ENCODE data around the gene STYXL2.

The STYXL2 gene

GRCh38 chr1:167130829-167131510, 37.1 kb downstream of the STYXL2 start:
- Mint-ChIP-seq H3K27ac (no peak overlapping the region), H3K4me3 (no peak overlapping the region), H3K9me3 (no peaks in the 10 kb centered on the region), H3K27me3 (peaks cover 87% of the 10 kb centered on the region), H3K36me3 (no peaks in the 10 kb centered on the region), H3K4me1 (no peaks in the 10 kb centered on the region)
- no peak for ATAC-seq

- ATAC-seq = peak; percentile 24
- no peak overlapping the region for H3K4me3 Mint-ChIP-seq
- no peak overlapping the region for H3K27ac Mint-ChIP-seq
- no peaks in the 10 kb centered on the region for H3K4me1 Mint-ChIP-seq
- H3K9me3 Mint-ChIP-seq = no peaks in the 10 kb centered on the region
- no peaks in the 10 kb centered on the region for H3K36me3 Mint-ChIP-seq
- H3K27me3 Mint-ChIP-seq = peaks cover 77% of the 10 kb centered on the region
Observed at GRCh38 chr1:167132301-167133010, 38.6 kb downstream of the STYXL2 start.

- Mint-ChIP-seq H3K27ac (no peak overlapping the region), H3K4me3 (no peak overlapping the region), H3K27me3 (peaks cover 52% of the 10 kb centered on the region), H3K36me3 (no peaks in the 10 kb centered on the region), H3K9me3 (no peaks in the 10 kb centered on the region), H3K4me1 (no peaks in the 10 kb centered on the region)
- ATAC-seq = no peak
Observed at GRCh38 chr1:167135281-167135840, 41.5 kb downstream of the STYXL2 start.

- no peak for ATAC-seq
- H3K27ac Mint-ChIP-seq = no peak overlapping the region
- H3K4me3 Mint-ChIP-seq = no peak overlapping the region
- H3K27me3 Mint-ChIP-seq = peaks cover 49% of the 10 kb centered on the region
- H3K36me3 Mint-ChIP-seq = no peaks in the 10 kb centered on the region
- H3K9me3 Mint-ChIP-seq = no peaks in the 10 kb centered on the region
- no peaks in the 10 kb centered on the region for H3K4me1 Mint-ChIP-seq
Observed at GRCh38 chr1:167136191-167136614, 42.3 kb downstream of the STYXL2 start.

GRCh38 chr1:167136806-167137205, 42.9 kb downstream of the STYXL2 start:
- H3K4me3 Mint-ChIP-seq = no peak overlapping the region
- no peaks in the 10 kb centered on the region for H3K9me3 Mint-ChIP-seq
- H3K27ac Mint-ChIP-seq = no peak overlapping the region
- H3K27me3 Mint-ChIP-seq = peaks cover 43% of the 10 kb centered on the region
- ATAC-seq = no peak
- H3K36me3 Mint-ChIP-seq = no peaks in the 10 kb centered on the region
- H3K4me1 Mint-ChIP-seq = no peaks in the 10 kb centered on the region

GRCh38 chr1:167137332-167137781, 43.5 kb downstream of the STYXL2 start:
- H3K4me1 Mint-ChIP-seq = no peaks in the 10 kb centered on the region
- H3K27ac Mint-ChIP-seq = no peak overlapping the region
- H3K4me3 Mint-ChIP-seq = no peak overlapping the region
- no peaks in the 10 kb centered on the region for H3K9me3 Mint-ChIP-seq
- H3K27me3 Mint-ChIP-seq = peaks cover 38% of the 10 kb centered on the region
- ATAC-seq = no peak
- no peaks in the 10 kb centered on the region for H3K36me3 Mint-ChIP-seq

- no peak for ATAC-seq
- no peaks in the 10 kb centered on the region for H3K9me3 Mint-ChIP-seq
- no peaks in the 10 kb centered on the region for H3K36me3 Mint-ChIP-seq
- no peaks in the 10 kb centered on the region for H3K4me1 Mint-ChIP-seq
- peaks cover 33% of the 10 kb centered on the region for H3K27me3 Mint-ChIP-seq
- H3K27ac Mint-ChIP-seq = no peak overlapping the region
- no peak overlapping the region for H3K4me3 Mint-ChIP-seq
Observed at GRCh38 chr1:167137793-167138510, 44.1 kb downstream of the STYXL2 start.

GRCh38 chr1:167138703-167139102, 44.8 kb downstream of the STYXL2 start:
- no peaks in the 10 kb centered on the region for H3K9me3 Mint-ChIP-seq
- no peak for ATAC-seq
- H3K4me1 Mint-ChIP-seq = no peaks in the 10 kb centered on the region
- H3K36me3 Mint-ChIP-seq = no peaks in the 10 kb centered on the region
- H3K4me3 Mint-ChIP-seq = no peak overlapping the region
- H3K27ac Mint-ChIP-seq = no peak overlapping the region
- H3K27me3 Mint-ChIP-seq = peaks cover 36% of the 10 kb centered on the region

- ATAC-seq = no peak
- Mint-ChIP-seq H3K4me1 (no peaks in the 10 kb centered on the region), H3K4me3 (no peak overlapping the region), H3K27ac (no peak overlapping the region), H3K27me3 (peaks cover 38% of the 10 kb centered on the region), H3K9me3 (no peaks in the 10 kb centered on the region), H3K36me3 (no peaks in the 10 kb centered on the region)
Observed at GRCh38 chr1:167141963-167142362, 48.1 kb downstream of the STYXL2 start.

All from stimulated activated memory B cell treated with anti-CD40 and anti-IgM and Interleukin-4, amounts not matched to agents 10 μg/mL and 1 μg/mL and 100 μg/mL, for 72 hours (primary cell).